Panc1 (cell line): Measurements from ENCODE around the gene MAGEA8. TPM values are rescaled to one million over a fixed set of nuclear protein-coding genes. Genes with fewer than 3 reads are reported as not detected.

Source experiments
- ATAC-seq: fragments of 200-7000 bp; cut with Tn5 transposase; 2 replicates; pipeline ENCODE4 v1.9.1; 2020; ENCODE audit warnings: mild to moderate bottlenecking, moderate library complexity
- BruUV-seq: library from RNA; stranded (reverse); fragments of 400-500 nt; replicated peaks from 2 replicates; lab custom pipeline; 2021; lab: Mats Ljungman, UMichigan
- CTCF ChIA-PET: fragments of 300-600 bp; sonication (Branson Sonifier 250); formaldehyde crosslinking; loops from one replicate; lab custom pipeline; 2022; ENCODE audit warnings: antibody characterized with exemption; lab: Charles Lee
- POLR2A ChIA-PET: fragments of 300-600 bp; sonication (Branson Sonifier 250); formaldehyde crosslinking; loops from one replicate; lab custom pipeline; 2022; ENCODE audit warnings: antibody characterized with exemption; lab: Charles Lee
- DNase-seq: peaks from one replicate; pipeline ENCODE4 v3.0.0-alpha.2; 2010; ENCODE audit warnings: low read depth, low spot score
- H3K27ac ChIP-seq: 2 replicates; pipeline ENCODE4 v1.5.1; 2011; ENCODE audit warnings: mild to moderate bottlenecking, low read length, inconsistent platforms
- H3K27me3 ChIP-seq: fragments of 200-500 bp; sonication (Bioruptor generic); 2 replicates; pipeline ENCODE4 v1.6.0; 2014; ENCODE audit warnings: low read length, inconsistent platforms; ENCODE audit not compliant: control insufficient read depth, insufficient read depth
- H3K36me3 ChIP-seq: fragments of 200-500 bp; sonication (Bioruptor generic); 2 replicates; pipeline ENCODE4 v1.5.1; 2014; ENCODE audit warnings: inconsistent platforms, mild to moderate bottlenecking, low read length, moderate library complexity; ENCODE audit not compliant: control insufficient read depth, insufficient read depth
- H3K4me1 ChIP-seq: 2 replicates; pipeline ENCODE4 v1.5.1; 2011; ENCODE audit warnings: inconsistent platforms, mild to moderate bottlenecking, low read length, moderate library complexity; ENCODE audit not compliant: control insufficient read depth, insufficient read depth
- H3K4me3 ChIP-seq, 2 experiments: 2 replicates each; pipeline ENCODE4 v1.5.1; 2011 to 2012; ENCODE audit warnings: low read depth in 2 of 2, low read length in 2 of 2, mild to moderate bottlenecking in 2 of 2, inconsistent platforms in 1 of 2, moderate library complexity in 1 of 2
- H3K9me3 ChIP-seq: fragments of 200-500 bp; sonication (Bioruptor generic); 2 replicates; pipeline ENCODE4 v1.5.1; 2014; ENCODE audit warnings: low read depth, mild to moderate bottlenecking, inconsistent platforms, low read length, moderate library complexity; ENCODE audit not compliant: control insufficient read depth, insufficient read depth
- POLR2AphosphoS5 ChIP-seq: IDR thresholded peaks from 2 replicates; pipeline ENCODE4 v1.6.1; 2012; ENCODE audit warnings: mild to moderate bottlenecking, low read depth, low read length, moderate library complexity
- SIN3A ChIP-seq: IDR thresholded peaks from 2 replicates; pipeline ENCODE4 v1.6.1; 2012; ENCODE audit warnings: low read depth, mild to moderate bottlenecking, low read length, moderate library complexity, borderline replicate concordance; ENCODE audit not compliant: insufficient read depth
- TCF7L2 ChIP-seq: IDR thresholded peaks from 2 replicates; pipeline ENCODE4 v1.6.1; 2011; ENCODE audit warnings: mild to moderate bottlenecking, low read depth, low read length, inconsistent platforms
- in situ Hi-C: cut with HindIII; loops from 2 replicates; pipeline ENCODE4 v1.10.0; 2016; ENCODE audit warnings: low sequenced_read_pairs, low pct_unique_long_range_greater_than_20kb
- intact Hi-C: fragments of 100-400 bp; cut with micrococcal nuclease; formaldehyde crosslinking; loops from one replicate; pipeline ENCODE4 v1.10.0; 2022; ENCODE audit not compliant: unreplicated experiment
- total RNA-seq: library from RNA; stranded (reverse); gene quantifications from one replicate; pipeline ENCODE4 v1.2.1, GENCODE V29; 2021; ENCODE audit not compliant: unreplicated experiment
- TF ChIP-seq, protein P1 (sequence below): fragments of 450-650 bp; IDR thresholded peaks from 2 replicates; pipeline ENCODE4 v1.5.1; 2017; ENCODE audit warnings: mild to moderate bottlenecking
- TF ChIP-seq, protein P2 (sequence below), 2 experiments: IDR thresholded peaks; 2 replicates each; pipeline ENCODE4 v1.6.1; 2011 to 2012; ENCODE audit warnings: low read depth in 2 of 2, control low read depth in 1 of 2, low read length in 1 of 2, mild to moderate bottlenecking in 1 of 2, moderate library complexity in 1 of 2; ENCODE audit not compliant: insufficient read depth in 1 of 2

The MAGEA8 gene
- total RNA-seq, 1 experiment from 2014 or later = not detected

DNA sequence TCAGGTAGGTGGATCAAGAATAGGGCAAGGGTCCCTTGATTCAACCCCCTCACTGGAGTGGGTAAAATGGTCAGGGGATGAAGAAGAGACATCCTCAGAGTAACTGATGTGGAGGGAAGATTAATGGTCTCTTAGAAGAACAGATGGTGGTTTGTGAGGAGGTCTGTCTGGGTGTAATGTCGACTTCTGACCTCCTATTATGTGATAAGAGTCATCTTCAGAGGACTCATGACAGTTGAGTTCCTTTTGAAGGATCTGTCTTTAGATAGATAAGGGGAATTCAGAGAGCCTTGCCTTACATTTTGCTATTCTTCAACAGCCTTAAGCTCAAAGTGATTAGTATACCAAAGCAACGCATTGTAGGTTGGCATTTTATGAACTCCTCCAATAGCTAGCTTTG lies 27.1 kb upstream of the MAGEA8 start:
- no peak overlapping the region for H3K4me3 ChIP-seq
- no peak for TF ChIP-seq SIN3A
- no peak for TF ChIP-seq TCF7L2
- TF ChIP-seq, protein P1, sequence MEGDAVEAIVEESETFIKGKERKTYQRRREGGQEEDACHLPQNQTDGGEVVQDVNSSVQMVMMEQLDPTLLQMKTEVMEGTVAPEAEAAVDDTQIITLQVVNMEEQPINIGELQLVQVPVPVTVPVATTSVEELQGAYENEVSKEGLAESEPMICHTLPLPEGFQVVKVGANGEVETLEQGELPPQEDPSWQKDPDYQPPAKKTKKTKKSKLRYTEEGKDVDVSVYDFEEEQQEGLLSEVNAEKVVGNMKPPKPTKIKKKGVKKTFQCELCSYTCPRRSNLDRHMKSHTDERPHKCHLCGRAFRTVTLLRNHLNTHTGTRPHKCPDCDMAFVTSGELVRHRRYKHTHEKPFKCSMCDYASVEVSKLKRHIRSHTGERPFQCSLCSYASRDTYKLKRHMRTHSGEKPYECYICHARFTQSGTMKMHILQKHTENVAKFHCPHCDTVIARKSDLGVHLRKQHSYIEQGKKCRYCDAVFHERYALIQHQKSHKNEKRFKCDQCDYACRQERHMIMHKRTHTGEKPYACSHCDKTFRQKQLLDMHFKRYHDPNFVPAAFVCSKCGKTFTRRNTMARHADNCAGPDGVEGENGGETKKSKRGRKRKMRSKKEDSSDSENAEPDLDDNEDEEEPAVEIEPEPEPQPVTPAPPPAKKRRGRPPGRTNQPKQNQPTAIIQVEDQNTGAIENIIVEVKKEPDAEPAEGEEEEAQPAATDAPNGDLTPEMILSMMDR = no peak
- no peak for TF ChIP-seq POLR2AphosphoS5
- TF ChIP-seq, protein P2, sequence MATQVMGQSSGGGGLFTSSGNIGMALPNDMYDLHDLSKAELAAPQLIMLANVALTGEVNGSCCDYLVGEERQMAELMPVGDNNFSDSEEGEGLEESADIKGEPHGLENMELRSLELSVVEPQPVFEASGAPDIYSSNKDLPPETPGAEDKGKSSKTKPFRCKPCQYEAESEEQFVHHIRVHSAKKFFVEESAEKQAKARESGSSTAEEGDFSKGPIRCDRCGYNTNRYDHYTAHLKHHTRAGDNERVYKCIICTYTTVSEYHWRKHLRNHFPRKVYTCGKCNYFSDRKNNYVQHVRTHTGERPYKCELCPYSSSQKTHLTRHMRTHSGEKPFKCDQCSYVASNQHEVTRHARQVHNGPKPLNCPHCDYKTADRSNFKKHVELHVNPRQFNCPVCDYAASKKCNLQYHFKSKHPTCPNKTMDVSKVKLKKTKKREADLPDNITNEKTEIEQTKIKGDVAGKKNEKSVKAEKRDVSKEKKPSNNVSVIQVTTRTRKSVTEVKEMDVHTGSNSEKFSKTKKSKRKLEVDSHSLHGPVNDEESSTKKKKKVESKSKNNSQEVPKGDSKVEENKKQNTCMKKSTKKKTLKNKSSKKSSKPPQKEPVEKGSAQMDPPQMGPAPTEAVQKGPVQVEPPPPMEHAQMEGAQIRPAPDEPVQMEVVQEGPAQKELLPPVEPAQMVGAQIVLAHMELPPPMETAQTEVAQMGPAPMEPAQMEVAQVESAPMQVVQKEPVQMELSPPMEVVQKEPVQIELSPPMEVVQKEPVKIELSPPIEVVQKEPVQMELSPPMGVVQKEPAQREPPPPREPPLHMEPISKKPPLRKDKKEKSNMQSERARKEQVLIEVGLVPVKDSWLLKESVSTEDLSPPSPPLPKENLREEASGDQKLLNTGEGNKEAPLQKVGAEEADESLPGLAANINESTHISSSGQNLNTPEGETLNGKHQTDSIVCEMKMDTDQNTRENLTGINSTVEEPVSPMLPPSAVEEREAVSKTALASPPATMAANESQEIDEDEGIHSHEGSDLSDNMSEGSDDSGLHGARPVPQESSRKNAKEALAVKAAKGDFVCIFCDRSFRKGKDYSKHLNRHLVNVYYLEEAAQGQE (IDR thresholded peaks at IDR 0.05; ENCODE audit: insufficient read depth in 1 of 2, low read depth in 2 of 2, low read length in 1 of 2) = no peak
- CTCF ChIA-PET = no interaction called here
- no peaks in the 10 kb centered on the region for H3K4me1 ChIP-seq
- ATAC-seq = no peak
- H3K9me3 ChIP-seq = no peaks in the 10 kb centered on the region
- BruUV-seq = no TSS peak
- in situ Hi-C loops = no loop called here
- H3K36me3 ChIP-seq = no peaks in the 10 kb centered on the region
- H3K27me3 ChIP-seq = peaks cover 2% of the 10 kb centered on the region; the same call in 1 of the 2 replicates
- POLR2A ChIA-PET = no interaction called here
- DNase-seq = no peak
- H3K27ac ChIP-seq = no peak overlapping the region
- intact Hi-C loops = no loop called here

DNA sequence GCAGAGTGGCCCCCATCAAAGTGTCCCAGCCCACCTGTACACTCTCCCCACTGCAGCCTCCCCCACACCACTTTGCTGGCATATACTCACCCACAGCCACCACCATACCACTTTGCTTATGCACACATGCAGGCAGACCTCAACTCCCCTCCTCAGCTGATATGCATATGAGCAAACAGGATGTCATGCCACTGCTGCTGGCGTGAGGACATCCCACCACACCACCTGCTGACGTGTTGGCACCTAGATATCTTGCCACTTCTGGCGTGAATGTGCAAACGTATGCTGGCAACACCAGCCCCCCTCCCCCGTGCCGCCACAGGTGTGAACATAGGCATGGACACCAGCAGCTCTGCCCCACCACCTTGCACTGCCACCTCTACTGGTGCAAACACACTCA lies 22.4 kb upstream of the MAGEA8 start:
- Histone ChIP-seq H3K4me1 (no peaks in the 10 kb centered on the region), H3K9me3 (no peaks in the 10 kb centered on the region), H3K4me3 (no peak overlapping the region), H3K36me3 (no peaks in the 10 kb centered on the region), H3K27me3 (no peaks in the 10 kb centered on the region), H3K27ac (no peak overlapping the region)
- TF ChIP-seq TCF7L2 = no peak
- TF ChIP-seq, protein P1 = no peak
- TF ChIP-seq SIN3A = no peak
- ChIA-PET POLR2A (no interaction called here), CTCF (no interaction called here)
- ATAC-seq (no peak), DNase-seq (no peak)
- BruUV-seq = no TSS peak
- in situ Hi-C loops (no loop called here), intact Hi-C loops (no loop called here)

DNA sequence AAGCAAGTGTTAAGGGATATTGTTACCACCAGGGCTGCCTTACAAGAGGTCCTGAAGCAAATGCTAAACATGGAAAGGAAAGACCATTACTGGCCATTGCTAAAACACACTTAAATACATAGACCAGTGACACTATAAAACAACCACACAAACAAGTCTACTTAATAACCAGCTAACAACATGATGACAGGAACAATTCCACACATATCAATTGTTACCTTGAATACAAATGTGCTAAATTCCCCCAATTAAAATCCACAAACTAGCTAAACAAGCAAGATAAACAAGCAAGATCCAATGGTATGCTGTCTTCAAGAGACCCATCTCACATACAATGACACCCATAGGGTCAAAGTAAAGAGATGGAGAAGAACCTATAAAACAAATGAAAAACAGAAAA lies 20.5 kb upstream of the MAGEA8 start:
- no peaks in the 10 kb centered on the region for H3K27me3 ChIP-seq
- no peaks in the 10 kb centered on the region for H3K4me1 ChIP-seq
- in situ Hi-C loops (no loop called here), intact Hi-C loops (no loop called here)
- no TSS peak for BruUV-seq
- no peak for DNase-seq
- ATAC-seq = no peak
- CTCF ChIA-PET = no interaction called here
- no peak overlapping the region for H3K4me3 ChIP-seq
- H3K27ac ChIP-seq = no peak overlapping the region
- no peak for TF ChIP-seq POLR2AphosphoS5
- TF ChIP-seq, protein P1 = no peak
- TF ChIP-seq, protein P2 (IDR thresholded peaks at IDR 0.05; ENCODE audit: insufficient read depth in 1 of 2, low read depth in 2 of 2, low read length in 1 of 2) = no peak
- no peak for TF ChIP-seq SIN3A
- no peaks in the 10 kb centered on the region for H3K9me3 ChIP-seq
- H3K36me3 ChIP-seq = no peaks in the 10 kb centered on the region
- POLR2A ChIA-PET = no interaction called here
